Activated CD4-positive, alpha-beta T cell treated with anti-CD3 and anti-CD28 coated beads, Interleukin-2, amount 50 U/mL, for 4 hours (primary cell): ENCODE measurements around the gene ZNF33A.
A peak's percentile ranks its signal among the peaks of the same experiment; 100 is the strongest.
"Not testable (repeated sequence)": the region's sequence is repeated elsewhere in the genome, so short reads cannot be mapped to it uniquely, and the experiment has no call there.

Experiments used
- DNase-seq, 2 experiments: peaks; one replicate each; pipeline ENCODE4 v3.0.0-alpha.2; 2020

ZNF33A gene

GRCh38 chr10:38047666-38048065 is 37.2 kb downstream of the ZNF33A start:
- no peak for DNase-seq

- no peak for DNase-seq
Measured at GRCh38 chr10:38050212-38050611, 39.7 kb downstream of the ZNF33A start.

GRCh38 chr10:38054361-38054797 is 43.9 kb downstream of the ZNF33A start:
- no peak for DNase-seq

DNA sequence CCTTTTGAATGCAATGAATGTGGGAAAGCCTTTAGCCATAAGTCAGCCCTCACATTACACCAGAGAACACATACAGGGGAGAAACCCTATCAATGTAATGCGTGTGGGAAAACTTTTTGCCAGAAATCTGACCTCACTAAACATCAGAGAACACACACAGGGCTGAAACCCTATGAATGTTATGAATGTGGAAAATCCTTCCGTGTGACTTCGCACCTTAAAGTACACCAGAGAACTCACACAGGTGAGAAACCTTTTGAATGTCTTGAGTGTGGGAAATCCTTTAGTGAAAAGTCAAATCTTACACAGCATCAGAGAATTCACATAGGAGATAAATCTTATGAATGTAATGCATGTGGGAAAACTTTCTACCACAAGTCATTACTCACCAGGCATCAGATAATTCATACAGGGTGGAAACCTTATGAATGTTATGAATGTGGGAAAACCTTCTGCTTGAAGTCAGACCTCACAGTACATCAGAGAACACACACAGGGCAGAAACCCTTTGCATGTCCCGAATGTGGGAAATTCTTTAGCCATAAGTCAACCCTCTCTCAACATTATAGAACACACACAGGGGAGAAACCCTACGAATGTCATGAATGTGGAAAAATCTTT is 44.9 kb downstream of the ZNF33A start:
- not testable (repeated sequence) for DNase-seq

- DNase-seq = not testable (repeated sequence)
Measured at GRCh38 chr10:38069663-38070062, 59.2 kb downstream of the ZNF33A start.

- no peak for DNase-seq
Measured at GRCh38 chr10:38070501-38070900, 60.0 kb downstream of the ZNF33A start.

DNA sequence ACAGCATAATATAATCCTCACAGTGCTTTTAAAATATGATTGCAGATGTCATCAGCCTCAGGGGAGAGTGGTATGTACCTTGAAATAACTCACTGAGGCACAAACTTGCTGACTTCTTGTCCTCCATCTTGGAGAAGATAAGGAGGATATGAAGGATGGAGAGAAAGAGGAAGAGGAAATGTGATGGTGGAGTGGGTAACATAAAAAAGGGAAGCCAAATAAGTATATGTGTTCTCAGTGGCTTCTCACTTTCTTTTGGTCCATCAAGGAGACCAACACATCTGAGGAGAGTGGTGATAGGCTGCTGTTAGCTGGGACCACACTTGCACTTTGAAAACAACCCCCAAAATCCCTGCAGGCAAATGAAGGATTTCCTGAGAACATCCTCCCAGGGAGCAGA is 62.1 kb downstream of the ZNF33A start:
- DNase-seq = no peak

DNA sequence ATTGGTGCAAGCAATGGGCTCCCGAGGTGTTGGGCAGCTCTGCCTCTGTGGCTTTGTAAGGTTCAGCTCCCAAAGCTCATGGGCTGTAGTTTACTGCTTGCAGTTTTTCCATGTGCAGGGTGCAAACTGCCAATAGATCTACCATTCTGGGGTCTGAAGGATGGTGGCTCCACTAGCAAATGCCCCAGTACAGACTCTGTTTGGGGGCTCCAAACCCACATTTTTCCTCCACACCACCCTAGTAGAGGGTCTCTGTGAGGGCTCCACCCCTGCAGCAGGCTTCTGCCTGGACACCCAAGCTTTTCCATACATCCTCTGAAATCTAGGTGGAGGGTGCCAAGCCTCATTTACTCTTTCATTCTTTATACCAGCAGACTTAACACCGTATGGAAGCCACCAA is 66.2 kb downstream of the ZNF33A start:
- no peak for DNase-seq

GRCh38 chr10:38093318-38093717 is 82.8 kb downstream of the ZNF33A start:
- not testable (repeated sequence) for DNase-seq

GRCh38 chr10:38093816-38094157 is 83.3 kb downstream of the ZNF33A start:
- DNase-seq = peak in 1 of 2 experiments; percentile 4

GRCh38 chr10:38094158-38094926 is 83.9 kb downstream of the ZNF33A start, which contains the start of gene ZNF37A:
ZNF37A (plus strand) TSS chr10:38094337; CDS start chr10:38096618, 2,281 bp downstream.
- DNase-seq = peak; percentile 89

DNA sequence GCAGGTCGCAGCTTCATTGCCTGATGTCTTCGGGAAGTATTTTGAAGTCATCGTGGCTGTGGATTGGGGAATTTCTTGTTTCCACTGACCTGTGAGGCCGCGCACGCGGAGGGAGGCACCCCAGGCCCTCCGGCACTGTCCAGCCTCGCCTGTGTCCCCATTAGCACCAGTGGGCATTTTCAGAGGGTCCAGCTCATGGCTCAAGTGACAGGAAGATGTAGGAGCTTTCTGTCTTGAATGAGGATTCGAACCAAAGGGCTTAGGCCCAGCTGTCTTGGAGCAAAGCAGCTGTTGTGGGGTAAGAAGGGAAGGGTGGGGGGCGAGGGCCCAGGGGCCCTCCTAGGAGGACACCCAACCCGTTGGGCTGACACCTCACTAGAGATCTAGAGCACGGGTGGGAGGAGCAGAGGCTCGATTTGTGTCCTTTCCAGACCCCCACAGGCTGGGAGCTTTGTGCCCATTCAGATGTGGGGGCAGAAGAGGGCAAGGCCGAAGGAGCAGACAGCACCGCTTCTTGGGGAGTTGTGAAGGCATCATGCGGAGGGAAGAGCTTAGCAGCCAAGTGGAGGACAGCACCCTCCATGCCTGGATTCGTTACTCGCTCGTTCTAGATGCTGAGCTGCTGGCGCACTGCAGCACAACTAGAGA is 84.6 kb downstream of the ZNF33A start:
- no peak for DNase-seq

GRCh38 chr10:38102880-38103279 is 92.4 kb downstream of the ZNF33A start:
- no peak for DNase-seq

DNA sequence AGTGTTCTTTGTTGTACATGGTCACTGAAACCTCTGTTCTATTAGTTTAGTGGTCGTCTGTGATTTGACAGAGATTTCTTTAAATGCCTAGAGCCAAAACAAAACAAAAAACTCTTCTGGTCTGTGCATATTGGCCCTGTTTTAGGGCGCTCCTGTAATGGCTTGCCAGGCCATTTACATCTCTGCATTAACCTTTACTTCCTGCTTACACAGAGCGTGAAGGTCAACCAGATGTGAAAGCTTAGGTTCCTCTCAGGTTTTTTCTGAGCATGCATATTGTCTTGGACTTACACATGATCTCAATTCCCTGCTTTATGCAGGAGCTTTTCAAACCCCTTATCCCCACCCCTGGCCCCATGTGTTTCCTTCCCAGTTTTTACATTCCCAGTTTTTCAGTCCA is 93.3 kb downstream of the ZNF33A start:
- DNase-seq = no peak

GRCh38 chr10:38112159-38112558 is 101.7 kb downstream of the ZNF33A start:
- no peak for DNase-seq
